Hematopoietic multipotent progenitor cell treated with erythropoietin and hydrocortisone succinate and interleukin-3 and kit ligand, for 6 days (in vitro differentiated cells): ENCODE measurements around the gene FAM107B.

Source experiments
- DNase-seq: peaks from one replicate; pipeline ENCODE4 v3.0.0-alpha.2; 2015

Gene FAM107B

GRCh38 chr10:14688606-14689005 is 86.1 kb downstream of the FAM107B start:
- DNase-seq = no peak

DNA sequence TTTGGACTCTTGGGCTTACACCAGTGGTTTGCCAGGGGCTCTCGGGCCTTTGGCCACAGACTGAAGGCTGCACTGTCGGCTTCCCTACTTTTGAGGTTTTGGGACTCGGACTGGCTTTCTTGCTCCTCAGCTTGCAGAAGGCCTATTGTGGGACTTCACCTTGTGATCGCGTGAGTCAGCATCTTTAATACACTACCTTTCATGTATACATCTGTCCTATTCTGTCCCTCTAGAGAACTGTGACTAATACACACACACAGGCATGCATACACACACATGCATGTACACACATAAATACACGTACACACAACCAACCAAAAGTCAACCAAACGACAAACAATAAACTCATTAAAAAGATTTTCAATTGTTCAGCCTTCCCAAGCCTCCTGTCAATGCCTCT is 86.5 kb downstream of the FAM107B start:
- DNase-seq = peak; percentile 10

DNA sequence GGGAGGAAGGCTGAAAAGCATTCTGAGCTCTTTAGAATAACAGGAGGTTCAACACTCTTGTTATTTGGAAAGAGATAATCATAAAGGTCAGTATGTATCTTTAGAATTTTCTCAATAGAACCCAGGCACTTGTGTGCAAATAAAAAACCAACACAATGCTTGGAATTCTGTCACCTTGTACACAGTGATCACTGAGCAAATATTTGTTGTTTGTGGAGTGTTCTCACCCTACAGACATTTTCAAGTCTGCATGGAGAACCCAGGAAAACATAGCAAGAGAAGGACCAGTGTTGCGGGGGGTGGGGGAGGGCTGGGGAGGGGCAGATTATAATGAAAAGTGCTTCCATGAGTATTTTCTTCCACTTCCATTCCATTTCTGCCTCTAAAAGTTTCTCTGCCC is 87.4 kb downstream of the FAM107B start:
- DNase-seq = no peak

DNA sequence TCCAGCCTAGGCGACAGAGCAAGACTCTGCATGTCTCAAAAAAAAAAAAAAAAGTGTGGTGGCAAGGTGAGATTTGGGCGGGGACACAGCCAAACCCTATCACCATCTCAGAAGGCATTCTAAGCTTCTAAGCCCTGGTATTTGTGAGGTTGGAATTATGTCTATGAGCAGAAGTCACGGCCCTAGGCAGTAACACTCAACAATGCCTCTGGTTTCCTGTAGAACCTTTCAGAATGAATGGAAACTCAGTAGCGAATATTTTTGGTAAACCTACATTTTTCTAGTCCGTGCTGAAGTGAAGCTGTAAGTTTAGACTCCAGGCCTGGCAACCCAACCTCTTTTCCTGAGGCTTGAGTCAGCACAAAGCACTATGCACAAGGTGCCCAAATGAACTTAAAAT is 88.3 kb downstream of the FAM107B start:
- DNase-seq = no peak

DNA sequence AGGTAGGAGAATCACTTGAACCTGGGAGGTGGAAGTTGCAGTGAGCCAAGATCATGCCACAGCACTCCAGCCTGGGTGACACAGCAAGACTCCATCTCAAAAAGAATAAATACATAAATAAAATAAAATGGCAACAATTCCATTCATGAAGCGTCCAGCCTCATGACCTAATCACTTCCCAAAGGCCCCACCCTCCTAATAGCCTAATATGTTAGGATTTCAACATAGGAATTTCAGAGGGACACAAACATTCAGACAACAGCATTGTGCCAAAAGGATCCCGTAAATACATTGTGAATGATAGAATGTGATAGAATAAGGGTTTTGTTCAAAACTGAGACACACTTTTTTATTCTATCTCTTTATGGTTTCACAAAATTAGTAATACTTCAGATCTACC is 90.3 kb downstream of the FAM107B start:
- no peak for DNase-seq

GRCh38 chr10:14683256-14683655 is 91.4 kb downstream of the FAM107B start:
- DNase-seq = no peak

- DNase-seq = no peak
These were observed 92.9 kb downstream of the FAM107B start for GRCh38 chr10:14681802-14682201.

GRCh38 chr10:14681305-14681704 is 93.4 kb downstream of the FAM107B start:
- DNase-seq = no peak

GRCh38 chr10:14678637-14679036 is 96.1 kb downstream of the FAM107B start:
- DNase-seq = no peak

DNA sequence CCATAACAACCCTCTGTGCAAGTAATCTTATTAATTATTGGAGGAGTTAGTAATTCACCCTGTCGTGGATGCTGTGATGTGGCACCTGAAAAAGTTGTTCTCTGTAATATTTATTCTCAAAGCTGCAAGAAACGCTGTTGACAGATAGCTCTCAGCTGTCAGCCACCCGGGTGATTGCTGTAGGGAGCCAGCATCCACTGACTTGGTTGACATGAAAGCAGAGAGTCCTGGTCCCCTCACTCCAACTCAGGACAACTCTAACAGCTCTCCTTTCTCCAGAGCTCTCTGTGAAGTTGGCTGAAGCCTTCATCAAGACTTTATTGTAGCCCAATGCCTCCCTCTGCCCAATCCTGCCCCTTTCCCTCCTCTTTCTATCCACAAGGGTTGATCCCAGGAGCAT is 98.0 kb downstream of the FAM107B start:
- DNase-seq = no peak

GRCh38 chr10:14674376-14675050 is 100.2 kb downstream of the FAM107B start:
- no peak for DNase-seq

- DNase-seq = no peak
These were observed 101.4 kb downstream of the FAM107B start for GRCh38 chr10:14673189-14673861.

DNA sequence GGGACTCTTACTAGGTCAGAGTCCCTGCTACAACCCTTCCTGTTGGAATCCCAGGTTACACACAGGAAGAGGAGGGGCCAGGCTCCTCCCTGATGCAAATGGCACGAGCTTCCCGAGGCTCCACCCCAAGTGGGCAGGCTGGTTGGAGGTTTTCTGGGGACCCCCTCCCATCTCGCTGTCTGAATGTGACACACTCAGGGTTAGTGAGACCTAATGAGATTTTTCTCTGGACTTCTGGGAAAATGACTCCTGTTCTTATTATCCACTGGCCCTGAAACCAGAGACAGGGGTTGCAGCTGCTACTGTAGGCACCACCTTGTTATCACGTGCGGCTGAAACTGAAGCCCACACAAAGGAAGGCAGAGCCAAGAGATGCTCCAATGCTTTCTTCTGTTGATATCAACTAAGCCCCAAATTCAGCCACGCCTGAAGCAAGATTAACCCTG is 103.3 kb downstream of the FAM107B start:
- DNase-seq = no peak

DNA sequence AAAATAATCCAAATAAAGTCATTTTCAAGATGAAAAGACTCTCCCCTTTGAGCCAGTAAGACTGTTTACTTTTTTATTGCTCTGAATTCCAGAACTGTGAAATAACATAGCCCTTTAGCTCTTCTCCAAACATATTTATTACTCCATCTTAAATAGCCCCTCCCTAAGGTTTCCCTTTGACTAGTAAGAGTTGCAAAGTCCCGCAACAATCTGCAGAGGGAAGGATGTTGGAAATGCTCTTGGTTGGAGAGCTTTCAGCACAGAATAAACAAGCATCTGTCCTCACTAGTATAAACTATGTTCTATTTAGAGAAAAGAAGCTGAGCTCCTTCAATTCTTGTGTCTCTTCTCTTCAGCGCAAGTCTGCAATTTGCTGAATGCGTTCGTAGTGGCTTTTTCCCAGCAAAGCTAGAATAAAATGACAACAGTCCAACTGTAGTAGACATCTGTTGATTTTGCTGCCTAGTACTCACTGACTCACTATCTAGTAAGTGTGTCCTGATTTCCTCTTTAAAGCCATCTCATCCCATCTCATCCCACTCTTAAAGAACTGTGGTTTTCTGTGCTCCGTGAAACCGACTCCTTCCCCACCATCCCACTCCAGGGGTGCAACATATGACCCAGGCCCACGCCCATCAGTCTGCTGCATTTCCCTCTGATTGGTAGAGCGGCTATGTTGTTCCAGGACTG is 104.0 kb downstream of the FAM107B start:
- DNase-seq = no peak

GRCh38 chr10:14669576-14669975 is 105.1 kb downstream of the FAM107B start:
- DNase-seq = no peak

- no peak for DNase-seq
These were observed 106.9 kb downstream of the FAM107B start for GRCh38 chr10:14667781-14668180.

- no peak for DNase-seq
These were observed 107.4 kb downstream of the FAM107B start for GRCh38 chr10:14667280-14667679.

GRCh38 chr10:14665865-14666857 is 108.5 kb downstream of the FAM107B start:
- DNase-seq = peak; percentile 40

GRCh38 chr10:14665304-14665703 is 109.4 kb downstream of the FAM107B start:
- DNase-seq = no peak

GRCh38 chr10:14664345-14664744 is 110.4 kb downstream of the FAM107B start:
- DNase-seq = no peak

- DNase-seq = no peak
These were observed 112.9 kb downstream of the FAM107B start for GRCh38 chr10:14661818-14662217.

GRCh38 chr10:14660831-14661230 is 113.9 kb downstream of the FAM107B start:
- DNase-seq = peak; percentile 9
